NOMO-1 treated with DMSO at 0.1 percent for 48 hours (cell line): Measurements from ENCODE around the gene SBK1.

Experiments
- DNase-seq: peaks from one replicate; lab custom pipeline; 2025; ENCODE audit not compliant: unreplicated experiment; lab: John Stamatoyannopoulos, UW

The SBK1 gene

GRCh38 chr16:28280881-28281836, 11.2 kb upstream of the SBK1 start:
- no peak for DNase-seq

DNA sequence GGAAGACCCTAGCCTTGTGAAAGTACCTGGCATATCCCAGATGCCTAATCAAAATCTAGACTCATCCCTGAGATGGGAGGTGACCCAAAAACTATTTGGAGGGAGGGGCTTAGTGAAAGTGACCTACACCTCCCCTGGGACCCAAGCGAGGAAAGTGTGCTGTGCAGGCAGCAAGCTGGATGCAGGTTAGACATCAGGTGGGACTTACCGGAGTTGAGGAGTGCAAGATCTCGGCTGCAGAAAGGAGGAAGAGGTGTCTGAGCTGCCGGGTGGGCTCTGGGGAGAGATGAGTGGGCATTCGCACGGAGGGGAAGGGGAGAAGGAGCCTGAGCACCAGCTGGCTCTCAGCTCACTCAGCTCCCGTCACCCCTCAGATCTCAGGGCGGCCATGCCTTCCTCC, 10.3 kb upstream of the SBK1 start:
- DNase-seq: no peak

- DNase-seq: no peak
Measured at GRCh38 chr16:28283173-28283572, 9.2 kb upstream of the SBK1 start.

GRCh38 chr16:28283798-28284577, 8.3 kb upstream of the SBK1 start:
- DNase-seq: no peak

- no peak for DNase-seq
Measured at GRCh38 chr16:28285649-28286048, 6.7 kb upstream of the SBK1 start.

DNA sequence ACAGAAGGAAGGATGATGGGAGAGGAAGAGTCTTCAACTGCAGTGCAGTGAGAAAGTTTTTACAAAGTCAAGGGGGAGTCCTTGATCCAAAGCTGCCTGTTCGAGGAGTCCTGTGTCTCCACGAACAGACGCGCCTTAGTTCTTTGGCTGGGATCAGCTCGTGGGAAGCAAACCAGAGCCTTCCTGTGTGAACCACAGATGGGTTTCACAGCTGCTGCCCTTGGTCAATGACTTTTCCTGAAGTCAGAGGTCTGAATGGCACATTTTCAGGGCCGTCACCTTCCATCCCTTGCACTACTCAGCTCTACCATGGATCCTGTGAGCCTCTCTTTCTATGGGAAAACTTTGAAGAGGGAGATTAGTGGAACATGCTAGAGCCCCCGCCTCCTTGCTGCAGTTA, 4.2 kb upstream of the SBK1 start:
- DNase-seq: no peak

- DNase-seq: no peak
Measured at GRCh38 chr16:28289048-28289447, 3.3 kb upstream of the SBK1 start.

- DNase-seq: no peak
Measured at GRCh38 chr16:28289939-28290858, 2.1 kb upstream of the SBK1 start.

GRCh38 chr16:28290859-28291254, 1.5 kb upstream of the SBK1 start:
- no peak for DNase-seq

GRCh38 chr16:28292731-28293600, 641 bp downstream of the SBK1 start:
- no peak for DNase-seq

- no peak for DNase-seq
Measured at GRCh38 chr16:28293601-28293960, 1.3 kb downstream of the SBK1 start.

GRCh38 chr16:28294201-28294600, 1.9 kb downstream of the SBK1 start:
- no peak for DNase-seq

GRCh38 chr16:28295276-28295675, 3.0 kb downstream of the SBK1 start:
- no peak for DNase-seq

- DNase-seq: no peak
Measured at GRCh38 chr16:28297308-28297707, 5.0 kb downstream of the SBK1 start.

DNA sequence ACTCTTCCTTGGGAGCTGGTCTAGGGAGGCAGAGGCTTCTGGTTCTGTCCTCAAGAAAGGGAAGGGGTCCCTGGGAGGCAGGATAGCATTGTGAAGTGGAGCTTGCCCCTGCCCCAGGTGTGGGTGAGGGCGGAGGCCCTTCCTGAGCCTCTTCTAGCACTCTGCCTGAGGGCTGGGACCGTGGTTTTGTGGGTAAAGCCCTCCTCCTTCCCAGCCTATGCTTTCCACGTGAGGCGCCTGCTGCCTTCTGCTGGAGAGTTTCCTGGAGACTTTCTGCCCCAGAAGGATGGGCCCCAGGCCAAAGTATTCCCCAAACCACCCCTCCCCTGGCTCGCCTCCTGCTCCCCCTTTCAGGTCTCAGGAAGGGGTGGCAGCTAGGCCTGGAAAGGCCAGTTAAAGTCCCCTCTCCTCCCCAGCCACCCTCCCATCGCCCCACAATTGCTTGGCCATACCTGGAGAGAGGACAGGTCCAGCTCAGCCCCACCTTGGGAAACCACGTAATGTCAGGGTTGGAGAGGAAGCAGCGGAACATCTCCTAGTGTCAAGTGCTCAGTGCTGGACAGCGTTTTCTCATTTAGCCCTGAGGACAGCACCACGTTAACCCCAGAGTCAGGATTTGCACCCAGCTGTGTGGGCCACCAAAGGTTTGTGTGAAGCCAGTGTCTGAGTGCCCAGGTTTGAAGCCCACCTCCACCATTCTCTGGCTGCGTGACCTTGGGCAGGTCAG, 5.6 kb downstream of the SBK1 start:
- no peak for DNase-seq

DNA sequence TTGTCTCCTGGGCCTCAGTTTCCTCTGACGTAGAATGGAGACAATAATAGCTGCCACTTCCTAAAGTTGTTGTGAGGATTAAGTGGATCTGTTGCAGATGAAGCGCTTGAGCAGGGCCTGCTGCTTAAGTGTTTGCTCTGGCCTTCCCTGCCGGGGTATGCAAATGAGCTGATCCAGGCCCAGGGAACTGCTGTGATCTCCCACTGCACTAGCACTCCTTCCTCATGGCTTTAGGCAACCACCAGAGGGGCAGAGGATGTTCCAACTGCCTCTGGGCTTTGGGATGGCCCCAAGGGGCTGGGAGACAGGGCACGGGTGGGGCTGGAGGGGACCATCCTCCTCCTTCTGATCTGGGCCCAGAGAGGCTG, 6.2 kb downstream of the SBK1 start:
- DNase-seq: no peak

GRCh38 chr16:28300327-28300726, 8.0 kb downstream of the SBK1 start:
- no peak for DNase-seq

DNA sequence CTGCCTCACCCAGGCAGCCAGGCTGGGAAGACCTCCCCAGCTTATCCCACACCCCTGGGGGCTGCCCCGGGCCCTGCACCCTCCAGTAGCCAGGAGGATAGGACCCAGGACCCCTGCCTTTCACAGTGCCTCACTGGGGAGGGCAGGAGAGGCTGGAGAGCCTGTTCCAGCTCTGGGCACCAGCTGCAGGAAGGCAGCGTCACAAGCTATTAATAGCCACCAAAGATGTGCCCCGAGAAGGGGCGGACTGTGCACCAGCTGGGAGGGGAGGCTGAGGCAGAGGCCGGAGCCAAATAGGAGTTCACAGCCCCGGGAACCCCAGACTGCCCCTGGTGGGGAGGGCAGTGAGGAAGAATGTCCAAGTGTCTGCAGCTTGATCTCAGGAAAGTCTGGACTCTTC, 8.8 kb downstream of the SBK1 start:
- DNase-seq: no peak

- DNase-seq: no peak
Measured at GRCh38 chr16:28301620-28302019, 9.3 kb downstream of the SBK1 start.

DNA sequence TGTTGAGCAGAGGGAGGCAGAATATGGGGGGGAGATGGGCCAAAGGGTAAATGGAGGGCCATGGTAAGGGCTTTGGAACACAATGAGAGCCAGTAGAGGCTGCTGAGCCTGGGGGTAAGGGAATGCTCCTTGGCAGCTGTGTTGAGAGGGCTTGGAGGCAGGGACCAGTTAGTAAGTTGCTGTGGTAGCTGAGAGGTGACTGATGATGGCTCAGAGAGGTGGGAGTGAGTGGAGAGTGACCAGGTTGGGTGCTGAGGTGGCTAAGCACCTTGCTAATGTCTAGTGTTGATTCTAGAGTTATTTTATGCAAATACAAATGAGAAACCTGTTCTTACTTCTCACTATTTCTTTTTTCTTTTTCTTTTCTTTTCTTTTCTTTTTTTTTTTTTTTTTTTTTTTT, 10.8 kb downstream of the SBK1 start:
- DNase-seq: no peak
